ENCODE data around the gene ABCA9.
A peak's percentile ranks its signal among the peaks of the same experiment; 100 is the strongest.

The ABCA9 gene

DNA sequence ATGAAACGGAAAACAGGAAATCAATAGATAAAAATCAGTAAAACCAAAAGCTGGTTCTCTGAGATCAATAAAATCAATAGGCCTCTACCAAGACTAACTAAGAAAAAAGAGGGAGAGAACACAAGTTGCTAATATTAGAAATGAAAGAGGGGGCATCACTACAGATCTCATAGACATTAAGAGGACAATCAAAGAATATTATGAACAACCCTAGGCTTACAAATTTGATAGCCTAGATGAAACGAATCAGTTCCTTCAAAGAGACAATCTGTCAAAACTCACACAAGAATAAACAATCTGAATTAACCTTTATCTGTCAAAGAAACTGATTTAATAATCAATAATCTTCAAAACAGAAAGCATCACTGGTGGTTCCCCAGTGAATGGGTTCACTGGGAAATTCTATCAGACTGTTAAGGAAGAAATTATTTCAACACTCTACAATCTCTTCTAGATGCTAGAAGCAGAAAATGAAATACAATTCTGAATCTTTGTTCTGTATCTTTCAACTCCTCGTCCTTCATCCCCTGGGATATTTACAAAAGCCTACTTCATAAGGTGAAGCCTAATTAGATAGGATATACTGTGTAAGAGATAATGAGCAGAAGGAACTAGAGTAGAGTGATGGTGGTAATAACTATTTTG, 4.4 kb downstream of the ABCA9 start:
- Histone ChIP-seq H3K36me3 (ENCODE audit: control insufficient read depth, insufficient read depth, low read length) (no peaks in the 10 kb centered on the region), H3K9me3 (ENCODE audit: control insufficient read depth, low read length) (no peaks in the 10 kb centered on the region), H3K27me3 (ENCODE audit: control insufficient read depth, insufficient read depth, low read length, poor library complexity, severe bottlenecking) (no peaks in the 10 kb centered on the region), H3K4me1 (ENCODE audit: control insufficient read depth, insufficient read depth, low read length) (no peaks in the 10 kb centered on the region), H3K27ac (ENCODE audit: insufficient read depth, low read depth, low read length, poor library complexity, severe bottlenecking) (no peak overlapping the region), H3K4me3 (ENCODE audit: insufficient read depth, low read depth, low read length) (no peak overlapping the region)
- 90 to 93% methylated on average over 1 to 3 of the region's 3 CpGs for WGBS, 2 experiments

GRCh38 chr17:69055334-69055733, 5.4 kb downstream of the ABCA9 start:
- H3K4me1 ChIP-seq (ENCODE audit: control insufficient read depth, insufficient read depth, low read length) = no peaks in the 10 kb centered on the region
- H3K36me3 ChIP-seq (ENCODE audit: control insufficient read depth, insufficient read depth, low read length) = no peaks in the 10 kb centered on the region
- H3K9me3 ChIP-seq (ENCODE audit: control insufficient read depth, low read length) = no peaks in the 10 kb centered on the region
- WGBS, 2 experiments = 89 to 96% methylated on average over 2 of the region's 2 CpGs
- H3K4me3 ChIP-seq (ENCODE audit: insufficient read depth, low read depth, low read length) = no peak overlapping the region
- H3K27ac ChIP-seq (ENCODE audit: insufficient read depth, low read depth, low read length, poor library complexity, severe bottlenecking) = no peak overlapping the region
- H3K27me3 ChIP-seq (ENCODE audit: control insufficient read depth, insufficient read depth, low read length, poor library complexity, severe bottlenecking) = no peaks in the 10 kb centered on the region

DNA sequence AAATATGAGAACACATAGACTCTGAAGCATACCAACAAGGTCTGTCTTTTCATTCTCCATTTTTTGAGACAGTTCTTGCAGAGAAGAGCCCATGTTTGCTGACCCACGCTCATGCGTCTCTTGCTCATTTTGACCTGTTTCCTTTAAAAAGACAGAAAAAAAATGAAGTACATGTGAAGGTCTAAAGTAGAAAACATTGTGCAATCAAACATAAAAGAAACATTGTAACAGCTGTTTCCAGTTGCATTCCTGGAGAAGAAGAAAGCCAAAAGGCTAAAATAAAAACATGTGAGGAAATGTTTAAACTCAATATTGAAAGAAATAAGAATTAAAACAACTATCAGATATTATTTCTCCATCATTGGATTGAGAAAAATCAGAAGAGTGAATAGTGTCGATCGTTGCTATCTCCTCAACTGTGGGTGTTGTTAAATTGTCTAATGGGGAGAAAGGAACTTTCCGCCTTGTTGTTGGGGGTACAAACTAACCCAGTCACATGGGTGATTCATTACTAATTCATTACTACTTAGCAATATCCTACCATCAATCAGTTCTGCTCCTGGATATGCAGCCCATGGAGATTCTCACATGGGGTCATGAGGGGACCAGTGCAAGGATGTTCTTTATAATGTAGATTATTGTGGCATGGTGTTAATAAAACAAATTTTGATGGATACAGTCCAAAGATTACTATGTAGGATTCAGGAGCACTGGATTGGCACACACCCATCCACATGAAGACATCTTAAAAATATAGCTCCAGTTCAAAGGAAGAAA, 9.5 kb downstream of the ABCA9 start:
- Histone ChIP-seq H3K4me1 (ENCODE audit: control insufficient read depth, insufficient read depth, low read length) (no peaks in the 10 kb centered on the region), H3K27ac (ENCODE audit: insufficient read depth, low read depth, low read length, poor library complexity, severe bottlenecking) (no peak overlapping the region), H3K36me3 (ENCODE audit: control insufficient read depth, insufficient read depth, low read length) (no peaks in the 10 kb centered on the region), H3K4me3 (ENCODE audit: insufficient read depth, low read depth, low read length) (no peak overlapping the region), H3K27me3 (ENCODE audit: control insufficient read depth, insufficient read depth, low read length, poor library complexity, severe bottlenecking) (no peaks in the 10 kb centered on the region), H3K9me3 (ENCODE audit: control insufficient read depth, low read length) (no peaks in the 10 kb centered on the region)
- 90 to 95% methylated on average over 4 to 5 of the region's 5 CpGs for WGBS, 2 experiments

DNA sequence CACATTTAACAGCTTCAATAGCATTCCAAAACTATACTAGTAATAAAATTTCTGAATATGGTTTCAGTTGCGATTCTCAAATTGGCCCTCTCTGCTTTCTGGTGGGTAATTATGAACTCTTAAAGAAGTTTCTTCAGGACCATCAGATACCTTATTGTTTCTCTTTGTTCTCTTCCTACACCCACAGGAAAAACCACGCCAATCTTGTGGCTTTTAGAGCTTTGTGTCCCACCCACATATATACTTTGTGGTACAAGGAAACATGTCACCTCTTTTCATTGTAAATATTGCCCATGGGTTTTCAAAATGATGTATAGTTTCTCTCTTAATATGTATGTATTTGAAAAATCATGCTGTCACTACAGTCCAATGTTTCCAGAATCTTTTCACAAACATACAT, 12.1 kb downstream of the ABCA9 start:
- Histone ChIP-seq H3K36me3 (ENCODE audit: control insufficient read depth, insufficient read depth, low read length) (no peaks in the 10 kb centered on the region), H3K27ac (ENCODE audit: insufficient read depth, low read depth, low read length, poor library complexity, severe bottlenecking) (no peak overlapping the region), H3K4me3 (ENCODE audit: insufficient read depth, low read depth, low read length) (no peak overlapping the region), H3K4me1 (ENCODE audit: control insufficient read depth, insufficient read depth, low read length) (no peaks in the 10 kb centered on the region), H3K27me3 (ENCODE audit: control insufficient read depth, insufficient read depth, low read length, poor library complexity, severe bottlenecking) (no peaks in the 10 kb centered on the region), H3K9me3 (ENCODE audit: control insufficient read depth, low read length) (no peaks in the 10 kb centered on the region)
- 95% methylated on average over 2 of the region's 2 CpGs; no CpG with 5 or more reads in 1 of the 2 experiments for WGBS, 2 experiments

DNA sequence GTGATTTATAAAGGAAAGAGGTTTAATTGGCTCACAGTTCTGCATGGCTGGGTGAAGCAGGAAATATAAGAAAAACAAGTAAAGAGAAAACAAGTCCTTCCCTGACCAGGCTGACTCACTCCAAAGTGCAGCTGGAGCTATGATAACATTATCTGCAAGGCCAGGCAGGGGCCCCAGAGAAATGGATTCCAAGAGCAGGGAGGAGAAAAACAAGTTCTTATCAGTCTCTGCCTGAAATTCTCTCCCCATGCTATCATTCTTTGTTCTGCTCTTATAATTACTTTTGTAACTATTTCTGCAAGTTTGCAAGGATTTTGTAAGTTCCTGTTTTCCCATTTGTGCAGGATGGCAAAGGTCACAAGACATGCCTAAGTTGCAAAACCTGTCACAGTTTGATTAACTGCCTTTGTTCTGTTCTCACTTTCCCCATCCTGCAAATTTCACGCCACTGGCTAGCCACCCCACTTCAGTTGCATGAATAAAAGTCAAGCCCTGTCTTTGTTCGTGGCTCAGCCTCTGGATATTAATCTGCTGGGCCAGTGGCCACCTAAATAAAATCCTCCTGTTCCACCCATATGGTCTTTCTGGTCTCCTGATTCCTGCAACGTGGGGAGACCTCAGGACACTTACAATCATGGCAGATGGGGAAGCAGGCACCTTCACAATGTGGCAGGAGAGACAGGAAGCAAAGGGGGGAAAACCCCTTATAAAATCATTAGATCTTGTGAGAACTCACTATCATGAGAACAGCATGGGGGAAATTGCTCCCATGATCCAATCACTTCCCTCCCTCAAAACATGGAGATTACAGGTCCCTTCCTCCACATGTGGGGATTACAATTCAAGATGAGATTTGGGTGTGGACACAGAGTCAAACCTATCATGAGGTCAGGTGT, 13.1 kb downstream of the ABCA9 start:
- WGBS, 2 experiments = 63 to 68% methylated on average over 3 of the region's 3 CpGs
- Histone ChIP-seq H3K4me1 (ENCODE audit: control insufficient read depth, insufficient read depth, low read length) (no peaks in the 10 kb centered on the region), H3K4me3 (ENCODE audit: insufficient read depth, low read depth, low read length) (no peak overlapping the region), H3K36me3 (ENCODE audit: control insufficient read depth, insufficient read depth, low read length) (no peaks in the 10 kb centered on the region), H3K27ac (ENCODE audit: insufficient read depth, low read depth, low read length, poor library complexity, severe bottlenecking) (peak overlapping the region; percentile 58), H3K9me3 (ENCODE audit: control insufficient read depth, low read length) (no peaks in the 10 kb centered on the region), H3K27me3 (ENCODE audit: control insufficient read depth, insufficient read depth, low read length, poor library complexity, severe bottlenecking) (no peaks in the 10 kb centered on the region)

DNA sequence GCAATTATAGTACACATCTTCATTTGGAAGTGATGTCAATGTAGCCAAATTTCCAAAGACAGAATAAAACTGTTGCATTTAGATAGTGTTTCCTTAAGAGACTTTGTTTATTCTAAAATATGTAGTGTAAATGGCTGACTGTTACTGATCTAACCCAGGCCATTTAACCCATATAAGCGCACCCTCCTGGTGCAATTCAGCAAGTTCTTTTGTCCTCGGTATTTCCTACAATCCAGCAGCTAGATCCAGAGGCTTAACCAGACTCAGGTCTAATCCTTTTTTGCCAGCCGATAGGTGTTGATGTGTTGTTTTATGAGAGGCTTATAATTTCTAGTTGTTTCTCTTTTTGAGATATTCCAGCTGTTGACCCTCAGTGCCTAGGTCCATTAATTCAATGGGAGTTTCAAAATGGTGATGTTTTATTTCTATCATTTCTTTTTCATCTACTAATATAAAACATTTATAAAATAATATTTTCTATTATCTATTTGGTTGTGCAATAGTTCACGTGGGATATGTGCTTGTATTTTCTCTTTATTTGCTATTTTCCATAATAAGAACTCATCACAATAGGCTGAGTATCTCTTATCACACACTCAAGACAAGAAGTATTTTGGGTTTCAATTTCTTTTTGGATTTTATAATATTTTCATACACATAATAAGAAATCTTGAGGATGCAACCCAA, 14.5 kb downstream of the ABCA9 start:
- no peak overlapping the region for H3K4me3 ChIP-seq (ENCODE audit: insufficient read depth, low read depth, low read length)
- H3K36me3 ChIP-seq (ENCODE audit: control insufficient read depth, insufficient read depth, low read length) = no peaks in the 10 kb centered on the region
- WGBS, 2 experiments = 74 to 89% methylated on average over 3 of the region's 4 CpGs
- no peak overlapping the region for H3K27ac ChIP-seq (ENCODE audit: insufficient read depth, low read depth, low read length, poor library complexity, severe bottlenecking)
- H3K27me3 ChIP-seq (ENCODE audit: control insufficient read depth, insufficient read depth, low read length, poor library complexity, severe bottlenecking) = no peaks in the 10 kb centered on the region
- no peaks in the 10 kb centered on the region for H3K9me3 ChIP-seq (ENCODE audit: control insufficient read depth, low read length)
- no peaks in the 10 kb centered on the region for H3K4me1 ChIP-seq (ENCODE audit: control insufficient read depth, insufficient read depth, low read length)

DNA sequence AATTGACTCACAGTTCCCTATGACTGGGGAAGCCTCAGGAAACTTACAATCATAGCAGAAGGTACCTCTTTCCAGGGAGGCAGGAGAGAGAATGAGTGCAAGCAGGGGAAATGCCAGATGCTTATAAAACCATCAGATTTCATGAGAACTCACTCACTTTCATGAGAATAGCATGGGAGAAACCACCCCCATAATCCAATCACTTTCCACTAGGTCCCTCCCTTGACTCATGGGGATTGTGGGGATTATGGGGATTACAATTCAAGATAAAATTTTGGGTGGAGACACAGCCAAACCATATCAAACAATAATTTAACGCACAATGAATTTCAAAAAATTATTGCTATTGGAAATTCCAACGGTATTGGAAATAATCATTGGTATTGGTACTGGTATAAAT, 15.1 kb downstream of the ABCA9 start:
- WGBS, 2 experiments = no CpG with 5 or more reads among the region's 2 CpGs
- H3K27me3 ChIP-seq (ENCODE audit: control insufficient read depth, insufficient read depth, low read length, poor library complexity, severe bottlenecking) = no peaks in the 10 kb centered on the region
- no peaks in the 10 kb centered on the region for H3K36me3 ChIP-seq (ENCODE audit: control insufficient read depth, insufficient read depth, low read length)
- H3K4me3 ChIP-seq (ENCODE audit: insufficient read depth, low read depth, low read length) = no peak overlapping the region
- H3K4me1 ChIP-seq (ENCODE audit: control insufficient read depth, insufficient read depth, low read length) = no peaks in the 10 kb centered on the region
- no peak overlapping the region for H3K27ac ChIP-seq (ENCODE audit: insufficient read depth, low read depth, low read length, poor library complexity, severe bottlenecking)
- H3K9me3 ChIP-seq (ENCODE audit: control insufficient read depth, low read length) = no peaks in the 10 kb centered on the region

- H3K36me3 ChIP-seq (ENCODE audit: control insufficient read depth, insufficient read depth, low read length) = no peaks in the 10 kb centered on the region
- 94 to 100% methylated on average over 1 to 2 of the region's 2 CpGs for WGBS, 2 experiments
- no peak overlapping the region for H3K27ac ChIP-seq (ENCODE audit: insufficient read depth, low read depth, low read length, poor library complexity, severe bottlenecking)
- no peaks in the 10 kb centered on the region for H3K9me3 ChIP-seq (ENCODE audit: control insufficient read depth, low read length)
- H3K4me3 ChIP-seq (ENCODE audit: insufficient read depth, low read depth, low read length) = no peak overlapping the region
- no peaks in the 10 kb centered on the region for H3K4me1 ChIP-seq (ENCODE audit: control insufficient read depth, insufficient read depth, low read length)
- H3K27me3 ChIP-seq (ENCODE audit: control insufficient read depth, insufficient read depth, low read length, poor library complexity, severe bottlenecking) = no peaks in the 10 kb centered on the region
Observed at GRCh38 chr17:69044371-69044770, 16.4 kb downstream of the ABCA9 start.

DNA sequence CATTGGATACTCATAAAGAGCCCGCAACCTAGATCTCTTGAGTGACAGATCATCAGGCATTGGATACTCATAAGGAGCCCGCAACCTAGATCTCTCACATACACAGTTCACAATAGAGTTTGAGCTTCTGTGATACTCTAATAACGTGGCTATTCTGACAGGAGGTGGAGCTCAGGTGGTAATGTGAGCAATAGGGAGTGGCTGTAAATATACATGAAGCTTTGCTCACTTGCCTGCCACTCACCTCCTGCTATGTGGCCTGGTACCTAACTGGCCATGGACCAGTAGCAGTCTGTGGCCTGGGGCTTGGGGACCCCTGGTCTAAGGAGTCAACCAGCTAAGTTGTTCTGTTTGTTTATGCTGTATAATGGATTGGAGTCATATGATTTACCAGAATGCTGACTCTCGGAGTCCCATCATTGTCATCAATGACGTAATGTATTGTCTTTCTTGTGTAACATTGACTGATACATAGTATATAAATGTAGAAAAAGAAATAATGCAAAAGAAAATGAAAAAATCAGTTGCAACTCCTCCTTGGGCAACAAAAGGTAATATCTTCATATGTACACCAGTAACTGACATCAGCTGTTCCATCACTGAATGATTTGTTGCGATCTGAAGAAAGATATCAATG, 17.5 kb downstream of the ABCA9 start:
- no peak overlapping the region for H3K4me3 ChIP-seq (ENCODE audit: insufficient read depth, low read depth, low read length)
- no peaks in the 10 kb centered on the region for H3K27me3 ChIP-seq (ENCODE audit: control insufficient read depth, insufficient read depth, low read length, poor library complexity, severe bottlenecking)
- WGBS, 2 experiments = 86 to 99% methylated on average over 5 to 6 of the region's 6 CpGs
- H3K4me1 ChIP-seq (ENCODE audit: control insufficient read depth, insufficient read depth, low read length) = no peaks in the 10 kb centered on the region
- no peaks in the 10 kb centered on the region for H3K36me3 ChIP-seq (ENCODE audit: control insufficient read depth, insufficient read depth, low read length)
- no peaks in the 10 kb centered on the region for H3K9me3 ChIP-seq (ENCODE audit: control insufficient read depth, low read length)
- H3K27ac ChIP-seq (ENCODE audit: insufficient read depth, low read depth, low read length, poor library complexity, severe bottlenecking) = no peak overlapping the region

Data from ectodermal cell (in vitro differentiated cells).